Caco-2 (cell line): ENCODE results near the gene WIPF1. TPM values are rescaled to one million over a fixed set of nuclear protein-coding genes. Genes with fewer than 3 reads are reported as not detected.

Source experiments
- BruUV-seq: library from RNA; stranded (reverse); fragments of 400-500 nt; replicated peaks from 2 replicates; lab custom pipeline; 2021; lab: Mats Ljungman, UMichigan
- CTCF ChIA-PET: fragments of 300-600 bp; sonication (Branson Sonifier 250); formaldehyde crosslinking; loops from one replicate; lab custom pipeline; 2022; ENCODE audit warnings: antibody characterized with exemption; lab: Charles Lee
- POLR2A ChIA-PET: fragments of 300-600 bp; sonication (Branson Sonifier 250); formaldehyde crosslinking; loops from one replicate; lab custom pipeline; 2022; ENCODE audit warnings: antibody characterized with exemption; lab: Charles Lee
- DNase-seq, 2 experiments: peaks; one replicate each; pipeline versions ENCODE4 v3.0.0 to v3.0.0-alpha.2; 2020 to 2022
- H3K27me3 ChIP-seq: replicated peaks from 2 replicates; pipeline ENCODE4 v1.6.0; 2011; ENCODE audit warnings: low read length; ENCODE audit not compliant: control insufficient read depth, insufficient read depth
- H3K36me3 ChIP-seq: 2 replicates; pipeline ENCODE4 v1.5.1; 2011; ENCODE audit warnings: low read length; ENCODE audit not compliant: control insufficient read depth, insufficient read depth
- H3K4me1 ChIP-seq: fragments of 250-450 bp; sonication (Bioruptor Pico); 2 replicates; pipeline ENCODE4 v1.5.1; 2020; ENCODE audit warnings: mild to moderate bottlenecking
- H3K4me3 ChIP-seq: 2 replicates; pipeline ENCODE4 v1.5.1; 2011; ENCODE audit warnings: low read depth, mild to moderate bottlenecking, control low read depth, low read length
- H3K9me3 ChIP-seq: fragments of 250-450 bp; sonication (Bioruptor Pico); 2 replicates; pipeline ENCODE4 v1.5.1; 2020; ENCODE audit warnings: mild to moderate bottlenecking, moderate library complexity
- H3K27ac Mint-ChIP-seq: one replicate; pipeline ENCODE4 v1.8.0; 2022; ENCODE audit warnings: mixed read lengths; ENCODE audit not compliant: unreplicated experiment
- H3K27me3 Mint-ChIP-seq: one replicate; pipeline ENCODE4 v1.8.0; 2022; ENCODE audit warnings: mixed read lengths; ENCODE audit not compliant: insufficient read depth, unreplicated experiment
- H3K36me3 Mint-ChIP-seq: one replicate; pipeline ENCODE4 v1.8.0; 2022; ENCODE audit warnings: mild to moderate bottlenecking, mixed read lengths; ENCODE audit not compliant: insufficient read depth, unreplicated experiment
- H3K4me1 Mint-ChIP-seq: one replicate; pipeline ENCODE4 v1.8.0; 2022; ENCODE audit warnings: low read depth, mixed read lengths; ENCODE audit not compliant: unreplicated experiment
- H3K4me3 Mint-ChIP-seq: one replicate; pipeline ENCODE4 v1.8.0; 2022; ENCODE audit warnings: mild to moderate bottlenecking, moderate library complexity, mixed read lengths; ENCODE audit not compliant: unreplicated experiment
- H3K9me3 Mint-ChIP-seq: one replicate; pipeline ENCODE4 v1.8.0; 2022; ENCODE audit warnings: mixed read lengths; ENCODE audit not compliant: unreplicated experiment
- intact Hi-C: fragments of 100-400 bp; cut with micrococcal nuclease; formaldehyde crosslinking; loops from one replicate; pipeline ENCODE4 v1.10.0; 2022; ENCODE audit not compliant: unreplicated experiment
- total RNA-seq: library from RNA; stranded (reverse); gene quantifications from 2 replicates; pipeline ENCODE4 v1.2.3, GENCODE V29; 2022
- TF ChIP-seq, protein P1 (sequence below), 2 experiments: fragments of 200-600 bp in 1 of 2; IDR thresholded peaks; 1 replicate in 1 of 2; 2 replicates in 1 of 2; pipeline versions ENCODE4 v1.5.1 to v1.8.0; 2011 to 2022; ENCODE audit warnings: antibody characterized with exemption in 1 of 2, control low read depth in 1 of 2, inconsistent platforms in 1 of 2, low read depth in 1 of 2, low read length in 1 of 2, mild to moderate bottlenecking in 1 of 2, moderate library complexity in 1 of 2; ENCODE audit not compliant: insufficient read depth in 1 of 2, severe bottlenecking in 1 of 2, unreplicated experiment in 1 of 2

The WIPF1 gene
- total RNA-seq, 1 experiment from 2014 or later: 5.1 TPM

DNA sequence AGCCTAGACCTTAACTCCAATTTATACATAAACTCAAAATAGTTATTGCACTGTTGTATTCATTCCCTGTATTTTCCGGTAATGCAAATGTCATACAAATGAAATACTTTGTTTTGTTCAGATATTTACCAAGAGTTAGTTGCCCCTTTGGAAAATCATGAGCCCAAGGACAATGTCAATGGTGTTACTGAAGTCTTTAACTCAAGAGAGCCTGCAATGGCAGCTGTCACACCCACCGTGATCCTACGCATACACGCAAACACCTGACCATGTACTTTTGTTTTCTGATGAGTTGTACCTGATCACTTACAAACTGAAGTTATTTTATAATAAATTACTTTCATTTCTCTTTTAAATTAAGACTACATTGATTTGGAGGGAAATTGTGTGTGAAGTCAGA, 11.7 kb upstream of the WIPF1 start:
- BruUV-seq: no TSS peak
- Histone ChIP-seq H3K4me3 (no peak overlapping the region), H3K36me3 (no peaks in the 10 kb centered on the region), H3K27me3 (no peaks in the 10 kb centered on the region), H3K9me3 (no peaks in the 10 kb centered on the region; the same call in 1 of the 2 replicates), H3K4me1 (no peaks in the 10 kb centered on the region)
- Mint-ChIP-seq H3K27me3 (no peaks in the 10 kb centered on the region), H3K36me3 (no peaks in the 10 kb centered on the region), H3K4me1 (no peaks in the 10 kb centered on the region), H3K4me3 (no peak overlapping the region), H3K27ac (no peak overlapping the region), H3K9me3 (no peaks in the 10 kb centered on the region)
- intact Hi-C loops: no loop called here
- no peak for DNase-seq
- TF ChIP-seq, protein P1, sequence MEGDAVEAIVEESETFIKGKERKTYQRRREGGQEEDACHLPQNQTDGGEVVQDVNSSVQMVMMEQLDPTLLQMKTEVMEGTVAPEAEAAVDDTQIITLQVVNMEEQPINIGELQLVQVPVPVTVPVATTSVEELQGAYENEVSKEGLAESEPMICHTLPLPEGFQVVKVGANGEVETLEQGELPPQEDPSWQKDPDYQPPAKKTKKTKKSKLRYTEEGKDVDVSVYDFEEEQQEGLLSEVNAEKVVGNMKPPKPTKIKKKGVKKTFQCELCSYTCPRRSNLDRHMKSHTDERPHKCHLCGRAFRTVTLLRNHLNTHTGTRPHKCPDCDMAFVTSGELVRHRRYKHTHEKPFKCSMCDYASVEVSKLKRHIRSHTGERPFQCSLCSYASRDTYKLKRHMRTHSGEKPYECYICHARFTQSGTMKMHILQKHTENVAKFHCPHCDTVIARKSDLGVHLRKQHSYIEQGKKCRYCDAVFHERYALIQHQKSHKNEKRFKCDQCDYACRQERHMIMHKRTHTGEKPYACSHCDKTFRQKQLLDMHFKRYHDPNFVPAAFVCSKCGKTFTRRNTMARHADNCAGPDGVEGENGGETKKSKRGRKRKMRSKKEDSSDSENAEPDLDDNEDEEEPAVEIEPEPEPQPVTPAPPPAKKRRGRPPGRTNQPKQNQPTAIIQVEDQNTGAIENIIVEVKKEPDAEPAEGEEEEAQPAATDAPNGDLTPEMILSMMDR (IDR thresholded peaks at IDR 0.05; ENCODE audit: insufficient read depth in 1 of 2, low read depth in 1 of 2, low read length in 1 of 2, severe bottlenecking in 1 of 2, unreplicated experiment in 1 of 2): no peak
- ChIA-PET POLR2A (no interaction called here), CTCF (no interaction called here)

DNA sequence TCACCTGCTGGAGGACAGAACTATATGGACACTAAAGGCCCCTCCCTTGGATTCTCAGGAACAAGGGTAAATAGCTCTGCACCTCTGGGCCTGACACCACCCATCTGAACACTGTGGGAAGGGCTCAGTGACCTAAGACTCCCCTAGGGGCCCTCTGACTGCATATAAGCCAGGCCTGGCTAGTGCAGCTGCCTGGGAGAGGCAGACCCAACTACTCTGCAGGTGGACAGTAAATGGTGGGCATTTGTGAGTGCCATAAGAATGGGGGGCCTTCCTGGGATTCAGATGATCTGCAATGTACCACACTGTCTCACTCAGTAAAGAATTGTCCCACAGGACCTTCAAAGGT, 11.2 kb upstream of the WIPF1 start:
- Histone ChIP-seq H3K9me3 (no peaks in the 10 kb centered on the region; the same call in 1 of the 2 replicates), H3K27me3 (no peaks in the 10 kb centered on the region), H3K36me3 (no peaks in the 10 kb centered on the region), H3K4me3 (no peak overlapping the region), H3K4me1 (no peaks in the 10 kb centered on the region)
- Mint-ChIP-seq H3K36me3 (no peaks in the 10 kb centered on the region), H3K9me3 (no peaks in the 10 kb centered on the region), H3K4me3 (no peak overlapping the region), H3K27me3 (no peaks in the 10 kb centered on the region), H3K27ac (no peak overlapping the region), H3K4me1 (no peaks in the 10 kb centered on the region)
- ChIA-PET POLR2A (no interaction called here), CTCF (interaction anchor here (0.5 kb wide), 1 partner anchor 14 kb away, joined by 3 read pairs; no protein-coding TSS in a partner anchor)
- intact Hi-C loops: no loop called here
- no TSS peak for BruUV-seq
- TF ChIP-seq, protein P1 (IDR thresholded peaks at IDR 0.05; ENCODE audit: insufficient read depth in 1 of 2, low read depth in 1 of 2, low read length in 1 of 2, severe bottlenecking in 1 of 2, unreplicated experiment in 1 of 2): no peak
- DNase-seq: no peak

DNA sequence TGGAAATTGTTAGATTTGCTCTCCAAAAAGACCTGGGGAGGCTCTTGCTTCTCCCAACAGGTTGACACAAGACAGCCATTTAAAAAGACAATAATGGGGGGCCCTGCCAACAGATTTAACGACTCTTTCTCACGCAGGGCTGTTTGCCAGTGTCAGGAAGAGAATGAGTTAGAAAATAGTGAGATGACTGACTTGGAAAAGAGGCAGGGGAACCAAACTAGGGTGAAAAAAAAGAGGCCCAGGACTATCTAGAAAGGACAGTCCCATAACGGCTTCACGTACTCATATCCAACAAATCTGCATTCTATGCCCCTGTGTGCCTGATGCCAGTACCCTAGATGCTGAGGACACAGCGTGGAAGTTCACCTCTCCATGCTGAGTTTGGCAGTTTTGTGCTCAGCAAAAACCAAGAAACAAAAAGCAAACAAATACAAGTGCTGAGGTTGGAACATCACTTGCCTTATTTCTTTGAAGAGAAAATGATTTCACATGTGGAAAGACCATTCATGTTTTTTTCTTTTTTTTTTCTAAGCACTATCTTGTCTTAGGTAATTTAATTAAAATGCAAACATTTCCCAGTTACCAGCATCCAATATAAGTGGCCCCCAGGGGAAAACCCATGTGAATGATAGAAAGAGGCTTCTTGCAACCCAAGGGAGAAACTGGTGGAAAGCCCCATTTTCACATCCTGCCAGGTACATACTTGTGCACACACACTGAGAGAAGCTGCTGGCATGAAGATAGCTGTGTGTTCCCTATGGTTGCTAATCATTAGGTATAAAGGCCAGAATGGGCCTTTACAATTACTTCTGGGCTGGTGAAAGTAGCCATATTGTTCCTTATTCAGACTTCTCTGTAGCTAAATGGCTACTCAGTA, 10.6 kb upstream of the WIPF1 start:
- CTCF ChIA-PET: interaction anchor here (0.5 kb wide), 1 partner anchor 13 kb away, joined by 3 read pairs; no protein-coding TSS in a partner anchor
- H3K4me1 ChIP-seq: no peaks in the 10 kb centered on the region
- no peaks in the 10 kb centered on the region for H3K4me1 Mint-ChIP-seq

More for the DNA sequence above, 10.6 kb upstream of the WIPF1 start:
- DNase-seq: no peak
- H3K9me3 Mint-ChIP-seq: no peaks in the 10 kb centered on the region
- H3K27me3 Mint-ChIP-seq: no peaks in the 10 kb centered on the region
- POLR2A ChIA-PET: no interaction called here
- intact Hi-C loops: no loop called here
- no peaks in the 10 kb centered on the region for H3K27me3 ChIP-seq
- no peak overlapping the region for H3K4me3 Mint-ChIP-seq
- no TSS peak for BruUV-seq
- no peaks in the 10 kb centered on the region; the same call in 1 of the 2 replicates for H3K9me3 ChIP-seq
- no peaks in the 10 kb centered on the region for H3K36me3 ChIP-seq
- no peak overlapping the region for H3K4me3 ChIP-seq
- H3K36me3 Mint-ChIP-seq: no peaks in the 10 kb centered on the region
- H3K27ac Mint-ChIP-seq: no peak overlapping the region
- TF ChIP-seq, protein P1 (IDR thresholded peaks at IDR 0.05; ENCODE audit: insufficient read depth in 1 of 2, low read depth in 1 of 2, low read length in 1 of 2, severe bottlenecking in 1 of 2, unreplicated experiment in 1 of 2): no peak
